Measurements from ENCODE around the gene CLINT1. TPM values are rescaled to one million over a fixed set of nuclear protein-coding genes. Genes with fewer than 3 reads are reported as not detected.
A peak's percentile ranks its signal among the peaks of the same experiment; 100 is the strongest.

The CLINT1 gene
- total and polyA plus RNA-seq, 2 of the 4 experiments (the other 2 are of a cell fraction) = 144 to 146 TPM

GRCh38 chr5:157828105-157828943 is 30.6 kb downstream of the CLINT1 start:
- dilution Hi-C loops (cut with HindIII; ENCODE audit: low sequenced_read_pairs, unreplicated experiment) (no loop called here), intact Hi-C loops (cut with micrococcal nuclease) (loop anchor here (10.0 kb wide), 1 partner anchor 1276 kb away; no protein-coding TSS in a partner anchor), in situ Hi-C loops (cut with MboI; ENCODE audit: low sequenced_read_pairs) (no loop called here)
- Histone ChIP-seq H3K4me2 (ENCODE audit: low read depth, low read length) (no peak overlapping the region), H2AFZ (replicated peaks; ENCODE audit: low read length, poor library complexity) (no peak overlapping the region), H4K8ac (ENCODE audit: low read depth in 2 of 2, low read length in 2 of 2) (no peak overlapping the region), H3K14ac (replicated peaks; ENCODE audit: low read depth, low read length) (no peak overlapping the region), H3K79me1 (ENCODE audit: low read depth in 1 of 2, low read length in 2 of 2) (peaks cover 22 to 55% of the 10 kb centered on the region in 2 experiments), H3K4me3 (ENCODE audit: insufficient read depth, low read depth, low read length) (no peak overlapping the region), H3K9me3 (ENCODE audit: control insufficient read depth, insufficient read depth, low read length) (no peaks in the 10 kb centered on the region), H2AK9ac (replicated peaks; ENCODE audit: low read depth, low read length, poor library complexity) (no peak overlapping the region), H3K36me3 (ENCODE audit: control insufficient read depth, insufficient read depth, low read length) (peaks cover 5% of the 10 kb centered on the region; the same call in 1 of the 2 replicates), H4K91ac (ENCODE audit: insufficient read depth, low read depth, low read length) (no peak overlapping the region), H3K23ac (ENCODE audit: low read depth, low read length) (no peak overlapping the region), H3K18ac (ENCODE audit: low read depth, low read length) (no peak overlapping the region), H3K9ac (ENCODE audit: low read depth, low read length) (no peak overlapping the region), H4K20me1 (ENCODE audit: insufficient read depth, low read length) (peaks cover 52% of the 10 kb centered on the region), H3K27ac (ENCODE audit: insufficient read depth, low read length) (no peak overlapping the region), H2BK15ac (ENCODE audit: low read depth, low read length) (no peak overlapping the region), H2BK20ac (ENCODE audit: low read depth, low read length) (no peak overlapping the region), H3K4me1 (ENCODE audit: control insufficient read depth, insufficient read depth, low read length) (peaks cover 11% of the 10 kb centered on the region), H2AK5ac (ENCODE audit: low read depth, low read length) (no peak overlapping the region), H3K4ac (ENCODE audit: low read depth, low read length) (no peak overlapping the region), H3K27me3 (ENCODE audit: control insufficient read depth, insufficient read depth, low read length) (no peaks in the 10 kb centered on the region), H2BK120ac (ENCODE audit: low read depth, low read length) (no peak overlapping the region), H4K5ac (ENCODE audit: low read depth, low read length) (no peak overlapping the region), H3K9me1 (ENCODE audit: insufficient read depth, low read length) (peaks cover 12% of the 10 kb centered on the region), H3K56ac (ENCODE audit: extremely low read depth, insufficient read depth, low read length) (no peak overlapping the region), H2BK5ac (ENCODE audit: low read depth, low read length, poor library complexity, severe bottlenecking) (no peak overlapping the region)
- no CpG with 5 or more reads among the region's 8 CpGs for WGBS, 2 experiments (ENCODE audit: extremely low coverage in 2 of 2, insufficient read length in 1 of 2)
- ATAC-seq (ENCODE audit: low read depth) (peak; percentile 57; the same call in 1 of the 2 replicates), DNase-seq (no peak)
- ChIA-PET CTCF (interaction anchor here (0.6 to 1.3 kb wide), 2 partner anchors 11 to 33 kb away, joined by 3 to 7 read pairs; no protein-coding TSS in a partner anchor), POLR2A (ENCODE audit: unreplicated experiment) (no interaction called here)
- TF ChIP-seq BHLHE40 (IDR thresholded peaks at IDR 0.05; ENCODE audit: low read depth, low read length) (no peak), SMC3 (IDR thresholded peaks at IDR 0.05; ENCODE audit: low read depth, low read length) (no peak), USF2 (IDR thresholded peaks at IDR 0.05; ENCODE audit: low read depth, low read length) (no peak), MXI1 (IDR thresholded peaks at IDR 0.05; ENCODE audit: borderline replicate concordance, low read depth, low read length) (no peak)
- no TSS peak for BruUV-seq (replicated peaks)

Data from IMR-90 (cell line).